NB4 (cell line): ENCODE data around the gene TTC32.

Experiments
- DNase-seq: peaks from one replicate; pipeline ENCODE4 v3.0.0; 2010; ENCODE audit warnings: low read depth
- H3K4me3 ChIP-seq: one replicate; pipeline ENCODE4 v1.5.1; 2011; ENCODE audit warnings: mild to moderate bottlenecking, low read depth, low read length, moderate library complexity
- CTCF ChIP-seq: IDR thresholded peaks from one replicate; pipeline ENCODE4 v1.5.1; 2012; ENCODE audit warnings: low read depth, low read length
- MAX ChIP-seq: IDR thresholded peaks from 2 replicates; pipeline ENCODE4 v1.6.1; 2011; ENCODE audit warnings: low read depth, low read length
- MYC ChIP-seq: IDR thresholded peaks from 2 replicates; pipeline ENCODE4 v1.6.1; 2011; ENCODE audit warnings: low read depth, low read length
- POLR2A ChIP-seq: IDR thresholded peaks from 2 replicates; pipeline ENCODE4 v1.6.1; 2011; ENCODE audit warnings: mild to moderate bottlenecking; ENCODE audit not compliant: insufficient read length; ENCODE audit errors: extremely low read depth

Gene TTC32

GRCh38 chr2:19873014-19873413 lies 28.8 kb downstream of the TTC32 start:
- no peak for DNase-seq
- TF ChIP-seq MAX, result no peak
- TF ChIP-seq MYC, result no peak
- no peak for TF ChIP-seq POLR2A
- no peak for TF ChIP-seq CTCF

GRCh38 chr2:19872302-19872701 lies 29.5 kb downstream of the TTC32 start:
- TF ChIP-seq CTCF (no peak), POLR2A (no peak), MAX (no peak), MYC (no peak)
- no peak overlapping the region for H3K4me3 ChIP-seq
- no peak for DNase-seq

More at GRCh38 chr2:19873014-19873413, 28.8 kb downstream of the TTC32 start:
- H3K4me3 ChIP-seq, result no peak overlapping the region

GRCh38 chr2:19871836-19872235 lies 29.9 kb downstream of the TTC32 start:
- DNase-seq, result no peak
- TF ChIP-seq MAX, result no peak
- TF ChIP-seq MYC, result no peak
- no peak for TF ChIP-seq CTCF
- no peak for TF ChIP-seq POLR2A
- H3K4me3 ChIP-seq, result no peak overlapping the region

- TF ChIP-seq MYC, result no peak
- DNase-seq, result no peak
- H3K4me3 ChIP-seq, result no peak overlapping the region
These were observed 31.0 kb downstream of the TTC32 start for GRCh38 chr2:19870792-19871191.

GRCh38 chr2:19868701-19869580 lies 32.8 kb downstream of the TTC32 start:
- DNase-seq, result peak; percentile 22

GRCh38 chr2:19868224-19868623 lies 33.6 kb downstream of the TTC32 start:
- TF ChIP-seq MAX (no peak), CTCF (no peak)
- H3K4me3 ChIP-seq, result no peak overlapping the region
- DNase-seq, result no peak

More at GRCh38 chr2:19868701-19869580, 32.8 kb downstream of the TTC32 start:
- no peak overlapping the region for H3K4me3 ChIP-seq
- no peak for TF ChIP-seq CTCF
- TF ChIP-seq POLR2A, result no peak
- no peak for TF ChIP-seq MAX
- TF ChIP-seq MYC, result no peak
